Measurements from ENCODE around the gene POGZ. TPM values are rescaled to one million over a fixed set of nuclear protein-coding genes. Genes with fewer than 3 reads are reported as not detected.
A peak's percentile ranks its signal among the peaks of the same experiment; 100 is the strongest.

The POGZ gene
- total and polyA plus RNA-seq, 2 of the 13 experiments (the other 11 are each of a cell fraction or from before 2014, with no cell fraction given), result 15.3 to 45.6 TPM

DNA sequence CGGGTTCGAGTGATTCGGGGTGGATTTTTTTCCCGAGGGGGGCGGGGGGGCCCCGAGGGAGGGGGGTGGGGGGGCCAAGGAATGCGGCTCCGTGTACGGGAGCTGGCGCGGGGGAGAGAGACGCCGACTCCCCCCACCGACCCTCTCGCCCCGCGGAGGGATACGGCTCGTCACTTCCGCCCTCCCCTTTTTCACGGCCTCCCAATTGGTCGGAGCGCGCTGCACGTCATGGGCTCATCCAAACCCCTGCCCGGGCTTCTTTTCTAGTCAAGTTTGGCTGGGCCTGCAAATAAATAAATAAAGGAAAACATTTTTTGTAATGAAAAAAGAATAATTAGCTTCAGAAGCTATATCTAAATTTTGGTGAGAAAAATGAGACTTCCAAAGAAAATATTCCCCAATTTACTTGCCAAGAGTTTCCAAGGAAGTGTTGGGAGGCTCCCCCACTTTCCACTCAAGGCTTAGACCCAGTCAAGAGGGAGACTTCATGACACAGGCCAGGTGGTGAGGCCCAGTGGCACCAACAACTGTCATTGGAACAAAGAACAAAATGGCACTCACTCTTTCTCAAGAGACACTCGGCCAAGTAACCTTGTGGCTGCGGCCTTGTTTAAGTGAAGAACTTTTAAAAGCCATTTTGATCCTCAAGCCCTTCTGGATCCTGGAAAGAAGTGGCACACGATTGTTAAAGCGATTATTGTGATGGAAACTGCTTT, at the start of gene POGZ (continued):
- TF ChIP-seq, protein P1, sequence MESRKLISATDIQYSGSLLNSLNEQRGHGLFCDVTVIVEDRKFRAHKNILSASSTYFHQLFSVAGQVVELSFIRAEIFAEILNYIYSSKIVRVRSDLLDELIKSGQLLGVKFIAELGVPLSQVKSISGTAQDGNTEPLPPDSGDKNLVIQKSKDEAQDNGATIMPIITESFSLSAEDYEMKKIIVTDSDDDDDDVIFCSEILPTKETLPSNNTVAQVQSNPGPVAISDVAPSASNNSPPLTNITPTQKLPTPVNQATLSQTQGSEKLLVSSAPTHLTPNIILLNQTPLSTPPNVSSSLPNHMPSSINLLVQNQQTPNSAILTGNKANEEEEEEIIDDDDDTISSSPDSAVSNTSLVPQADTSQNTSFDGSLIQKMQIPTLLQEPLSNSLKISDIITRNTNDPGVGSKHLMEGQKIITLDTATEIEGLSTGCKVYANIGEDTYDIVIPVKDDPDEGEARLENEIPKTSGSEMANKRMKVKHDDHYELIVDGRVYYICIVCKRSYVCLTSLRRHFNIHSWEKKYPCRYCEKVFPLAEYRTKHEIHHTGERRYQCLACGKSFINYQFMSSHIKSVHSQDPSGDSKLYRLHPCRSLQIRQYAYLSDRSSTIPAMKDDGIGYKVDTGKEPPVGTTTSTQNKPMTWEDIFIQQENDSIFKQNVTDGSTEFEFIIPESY (CRISPR knock-in tag; IDR thresholded peaks at IDR 0.05), result no peak
- TF ChIP-seq, protein P2, sequence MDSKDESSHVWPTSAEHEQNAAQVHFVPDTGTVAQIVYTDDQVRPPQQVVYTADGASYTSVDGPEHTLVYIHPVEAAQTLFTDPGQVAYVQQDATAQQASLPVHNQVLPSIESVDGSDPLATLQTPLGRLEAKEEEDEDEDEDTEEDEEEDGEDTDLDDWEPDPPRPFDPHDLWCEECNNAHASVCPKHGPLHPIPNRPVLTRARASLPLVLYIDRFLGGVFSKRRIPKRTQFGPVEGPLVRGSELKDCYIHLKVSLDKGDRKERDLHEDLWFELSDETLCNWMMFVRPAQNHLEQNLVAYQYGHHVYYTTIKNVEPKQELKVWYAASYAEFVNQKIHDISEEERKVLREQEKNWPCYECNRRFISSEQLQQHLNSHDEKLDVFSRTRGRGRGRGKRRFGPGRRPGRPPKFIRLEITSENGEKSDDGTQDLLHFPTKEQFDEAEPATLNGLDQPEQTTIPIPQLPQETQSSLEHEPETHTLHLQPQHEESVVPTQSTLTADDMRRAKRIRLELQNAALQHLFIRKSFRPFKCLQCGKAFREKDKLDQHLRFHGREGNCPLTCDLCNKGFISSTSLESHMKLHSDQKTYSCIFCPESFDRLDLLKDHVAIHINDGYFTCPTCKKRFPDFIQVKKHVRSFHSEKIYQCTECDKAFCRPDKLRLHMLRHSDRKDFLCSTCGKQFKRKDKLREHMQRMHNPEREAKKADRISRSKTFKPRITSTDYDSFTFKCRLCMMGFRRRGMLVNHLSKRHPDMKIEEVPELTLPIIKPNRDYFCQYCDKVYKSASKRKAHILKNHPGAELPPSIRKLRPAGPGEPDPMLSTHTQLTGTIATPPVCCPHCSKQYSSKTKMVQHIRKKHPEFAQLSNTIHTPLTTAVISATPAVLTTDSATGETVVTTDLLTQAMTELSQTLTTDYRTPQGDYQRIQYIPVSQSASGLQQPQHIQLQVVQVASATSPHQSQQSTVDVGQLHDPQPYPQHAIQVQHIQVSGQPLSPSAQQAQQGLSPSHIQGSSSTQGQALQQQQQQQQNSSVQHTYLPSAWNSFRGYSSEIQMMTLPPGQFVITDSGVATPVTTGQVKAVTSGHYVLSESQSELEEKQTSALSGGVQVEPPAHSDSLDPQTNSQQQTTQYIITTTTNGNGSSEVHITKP (CRISPR knock-in tag; IDR thresholded peaks at IDR 0.05; ENCODE audit: low read depth), result peak; percentile 93
- no peak for TF ChIP-seq ZNF891 (CRISPR knock-in tag; IDR thresholded peaks at IDR 0.05)
- no peak for TF ChIP-seq ZNF382 (CRISPR knock-in tag; IDR thresholded peaks at IDR 0.05; ENCODE audit: borderline replicate concordance)
- TF ChIP-seq GZF1 (CRISPR knock-in tag; IDR thresholded peaks at IDR 0.05), result no peak
- TF ChIP-seq, protein P3, sequence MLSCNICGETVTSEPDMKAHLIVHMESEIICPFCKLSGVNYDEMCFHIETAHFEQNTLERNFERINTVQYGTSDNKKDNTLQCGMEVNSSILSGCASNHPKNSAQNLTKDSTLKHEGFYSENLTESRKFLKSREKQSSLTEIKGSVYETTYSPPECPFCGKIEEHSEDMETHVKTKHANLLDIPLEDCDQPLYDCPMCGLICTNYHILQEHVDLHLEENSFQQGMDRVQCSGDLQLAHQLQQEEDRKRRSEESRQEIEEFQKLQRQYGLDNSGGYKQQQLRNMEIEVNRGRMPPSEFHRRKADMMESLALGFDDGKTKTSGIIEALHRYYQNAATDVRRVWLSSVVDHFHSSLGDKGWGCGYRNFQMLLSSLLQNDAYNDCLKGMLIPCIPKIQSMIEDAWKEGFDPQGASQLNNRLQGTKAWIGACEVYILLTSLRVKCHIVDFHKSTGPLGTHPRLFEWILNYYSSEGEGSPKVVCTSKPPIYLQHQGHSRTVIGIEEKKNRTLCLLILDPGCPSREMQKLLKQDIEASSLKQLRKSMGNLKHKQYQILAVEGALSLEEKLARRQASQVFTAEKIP (CRISPR knock-in tag; IDR thresholded peaks at IDR 0.05; ENCODE audit: borderline replicate concordance), result no peak
- TF ChIP-seq, protein P4, sequence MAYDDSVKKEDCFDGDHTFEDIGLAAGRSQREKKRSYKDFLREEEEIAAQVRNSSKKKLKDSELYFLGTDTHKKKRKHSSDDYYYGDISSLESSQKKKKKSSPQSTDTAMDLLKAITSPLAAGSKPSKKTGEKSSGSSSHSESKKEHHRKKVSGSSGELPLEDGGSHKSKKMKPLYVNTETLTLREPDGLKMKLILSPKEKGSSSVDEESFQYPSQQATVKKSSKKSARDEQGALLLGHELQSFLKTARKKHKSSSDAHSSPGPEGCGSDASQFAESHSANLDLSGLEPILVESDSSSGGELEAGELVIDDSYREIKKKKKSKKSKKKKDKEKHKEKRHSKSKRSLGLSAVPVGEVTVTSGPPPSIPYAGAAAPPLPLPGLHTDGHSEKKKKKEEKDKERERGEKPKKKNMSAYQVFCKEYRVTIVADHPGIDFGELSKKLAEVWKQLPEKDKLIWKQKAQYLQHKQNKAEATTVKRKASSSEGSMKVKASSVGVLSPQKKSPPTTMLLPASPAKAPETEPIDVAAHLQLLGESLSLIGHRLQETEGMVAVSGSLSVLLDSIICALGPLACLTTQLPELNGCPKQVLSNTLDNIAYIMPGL (CRISPR knock-in tag; IDR thresholded peaks at IDR 0.05; ENCODE audit: borderline replicate concordance in 1 of 2, low read depth in 1 of 2), result peak in 1 of 2 experiments; percentile 59; a peak in 1 of 4 replicates
- peak; percentile 68; the same call in 1 of the 2 replicates for TF ChIP-seq FOXK1 (CRISPR knock-in tag; IDR thresholded peaks at IDR 0.05; ENCODE audit: borderline replicate concordance, low read depth)
- no peak for TF ChIP-seq STAT5B (CRISPR knock-in tag; IDR thresholded peaks at IDR 0.05)
- TF ChIP-seq, protein P5, sequence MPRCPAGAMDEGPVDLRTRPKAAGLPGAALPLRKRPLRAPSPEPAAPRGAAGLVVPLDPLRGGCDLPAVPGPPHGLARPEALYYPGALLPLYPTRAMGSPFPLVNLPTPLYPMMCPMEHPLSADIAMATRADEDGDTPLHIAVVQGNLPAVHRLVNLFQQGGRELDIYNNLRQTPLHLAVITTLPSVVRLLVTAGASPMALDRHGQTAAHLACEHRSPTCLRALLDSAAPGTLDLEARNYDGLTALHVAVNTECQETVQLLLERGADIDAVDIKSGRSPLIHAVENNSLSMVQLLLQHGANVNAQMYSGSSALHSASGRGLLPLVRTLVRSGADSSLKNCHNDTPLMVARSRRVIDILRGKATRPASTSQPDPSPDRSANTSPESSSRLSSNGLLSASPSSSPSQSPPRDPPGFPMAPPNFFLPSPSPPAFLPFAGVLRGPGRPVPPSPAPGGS (CRISPR knock-in tag; IDR thresholded peaks at IDR 0.05), result no peak
- TF ChIP-seq, protein P6, sequence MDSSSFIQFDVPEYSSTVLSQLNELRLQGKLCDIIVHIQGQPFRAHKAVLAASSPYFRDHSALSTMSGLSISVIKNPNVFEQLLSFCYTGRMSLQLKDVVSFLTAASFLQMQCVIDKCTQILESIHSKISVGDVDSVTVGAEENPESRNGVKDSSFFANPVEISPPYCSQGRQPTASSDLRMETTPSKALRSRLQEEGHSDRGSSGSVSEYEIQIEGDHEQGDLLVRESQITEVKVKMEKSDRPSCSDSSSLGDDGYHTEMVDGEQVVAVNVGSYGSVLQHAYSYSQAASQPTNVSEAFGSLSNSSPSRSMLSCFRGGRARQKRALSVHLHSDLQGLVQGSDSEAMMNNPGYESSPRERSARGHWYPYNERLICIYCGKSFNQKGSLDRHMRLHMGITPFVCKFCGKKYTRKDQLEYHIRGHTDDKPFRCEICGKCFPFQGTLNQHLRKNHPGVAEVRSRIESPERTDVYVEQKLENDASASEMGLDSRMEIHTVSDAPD (CRISPR knock-in tag; IDR thresholded peaks at IDR 0.05), result no peak
- TF ChIP-seq ZNF430 (CRISPR knock-in tag; IDR thresholded peaks at IDR 0.05), result no peak
- no peak for TF ChIP-seq RXRA (CRISPR knock-in tag; IDR thresholded peaks at IDR 0.05)
- no peak for TF ChIP-seq MAF1 (CRISPR knock-in tag; IDR thresholded peaks at IDR 0.05; ENCODE audit: borderline replicate concordance)
- peak; percentile 61 for TF ChIP-seq ZNF644 (CRISPR knock-in tag; IDR thresholded peaks at IDR 0.05; ENCODE audit: low read depth)
- no peak for TF ChIP-seq ZNF547 (CRISPR knock-in tag; IDR thresholded peaks at IDR 0.05)

Data from HepG2 (cell line).